Activated T-cell treated with anti-CD3 and anti-CD28 coated beads for 24 hours (primary cell): ENCODE measurements around the gene EFCAB5.
"Not testable (repeated sequence)": the region's sequence is repeated elsewhere in the genome, so short reads cannot be mapped to it uniquely, and the experiment has no call there.

ENCODE experiments used
- DNase-seq: peaks from one replicate; pipeline ENCODE4 v3.0.0-alpha.2; 2020; ENCODE audit warnings: low read depth

EFCAB5 gene

DNA sequence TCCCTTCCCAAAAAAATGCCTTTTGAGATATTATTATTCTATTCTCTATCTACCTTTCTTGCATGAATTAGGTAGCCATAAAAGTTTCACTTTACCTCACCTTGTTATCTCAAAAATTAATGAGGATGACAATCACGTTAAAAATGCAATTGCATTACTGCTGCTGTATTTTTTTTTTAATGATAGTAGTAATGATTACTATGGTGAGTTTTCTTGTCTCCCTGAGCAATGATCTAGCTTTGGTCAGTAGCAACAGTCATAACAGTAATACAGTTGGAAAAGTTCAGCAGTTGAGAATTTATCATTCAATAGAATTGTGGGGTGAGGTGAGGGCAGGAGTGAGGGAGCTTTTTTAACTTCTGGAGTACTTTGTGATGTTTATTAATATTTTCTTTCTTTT is at the start of gene EFCAB5:
Gene EFCAB5, plus strand, starts transcription at position 301 of the 400 bp plus-strand sequence. CDS start 163 bp downstream, outside the sequence.
- no peak for DNase-seq

DNA sequence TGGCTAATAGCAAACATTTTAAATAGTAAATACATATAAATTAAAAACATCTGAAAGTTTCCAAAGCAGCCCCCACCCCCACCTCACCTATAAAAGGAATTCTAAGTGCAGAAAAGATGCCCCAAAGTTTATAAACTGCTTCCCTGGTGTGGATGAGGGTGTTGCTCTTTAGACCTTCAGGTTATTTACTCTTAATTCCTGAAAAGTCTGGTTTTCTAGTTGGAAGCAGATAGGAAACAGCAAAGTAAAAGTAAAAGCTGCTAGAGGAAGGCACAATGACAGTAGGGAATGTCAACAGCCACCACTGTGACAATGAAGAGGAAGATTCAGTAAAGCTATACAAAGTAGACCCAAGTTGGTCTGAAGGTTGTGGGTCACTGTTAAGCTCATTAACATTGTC is 49.2 kb upstream of the EFCAB5 start:
- DNase-seq: no peak

DNA sequence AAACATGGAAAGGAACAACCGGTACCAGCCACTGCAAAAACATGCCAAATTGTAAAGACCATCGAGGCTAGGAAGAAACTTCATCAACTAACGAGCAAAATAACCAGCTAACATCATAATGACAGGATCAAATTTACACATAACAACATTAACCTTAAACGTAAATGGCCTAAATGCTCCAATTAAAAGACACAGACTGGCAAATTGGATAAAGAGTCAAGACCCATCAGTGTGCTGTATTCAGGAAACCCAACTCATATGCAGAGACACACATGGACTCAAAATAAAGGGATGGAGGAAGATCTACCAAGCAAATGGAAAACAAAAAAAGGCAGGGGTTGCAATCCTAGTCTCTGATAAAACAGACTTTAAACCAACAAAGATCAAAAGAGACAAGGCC is 44.3 kb upstream of the EFCAB5 start:
- not testable (repeated sequence) for DNase-seq

DNA sequence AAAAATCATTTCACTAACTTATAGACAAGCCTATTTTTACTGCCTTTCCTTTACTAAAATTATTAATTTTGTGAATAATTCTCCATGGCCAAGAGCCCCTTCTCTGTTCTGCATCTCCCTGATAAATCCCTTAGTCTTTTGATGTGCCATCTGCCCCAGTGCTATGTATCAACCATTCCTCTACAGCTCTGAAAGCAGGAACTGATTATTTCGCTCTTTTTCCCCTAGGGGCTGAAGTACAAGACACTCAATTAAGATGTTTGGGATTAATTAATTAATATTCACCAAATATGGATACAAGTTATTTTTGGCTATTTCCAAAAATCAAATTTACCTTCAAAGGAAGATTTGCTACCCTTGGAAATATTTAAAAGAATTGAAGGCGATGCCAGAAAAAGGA is 38.0 kb upstream of the EFCAB5 start:
- DNase-seq: no peak

DNA sequence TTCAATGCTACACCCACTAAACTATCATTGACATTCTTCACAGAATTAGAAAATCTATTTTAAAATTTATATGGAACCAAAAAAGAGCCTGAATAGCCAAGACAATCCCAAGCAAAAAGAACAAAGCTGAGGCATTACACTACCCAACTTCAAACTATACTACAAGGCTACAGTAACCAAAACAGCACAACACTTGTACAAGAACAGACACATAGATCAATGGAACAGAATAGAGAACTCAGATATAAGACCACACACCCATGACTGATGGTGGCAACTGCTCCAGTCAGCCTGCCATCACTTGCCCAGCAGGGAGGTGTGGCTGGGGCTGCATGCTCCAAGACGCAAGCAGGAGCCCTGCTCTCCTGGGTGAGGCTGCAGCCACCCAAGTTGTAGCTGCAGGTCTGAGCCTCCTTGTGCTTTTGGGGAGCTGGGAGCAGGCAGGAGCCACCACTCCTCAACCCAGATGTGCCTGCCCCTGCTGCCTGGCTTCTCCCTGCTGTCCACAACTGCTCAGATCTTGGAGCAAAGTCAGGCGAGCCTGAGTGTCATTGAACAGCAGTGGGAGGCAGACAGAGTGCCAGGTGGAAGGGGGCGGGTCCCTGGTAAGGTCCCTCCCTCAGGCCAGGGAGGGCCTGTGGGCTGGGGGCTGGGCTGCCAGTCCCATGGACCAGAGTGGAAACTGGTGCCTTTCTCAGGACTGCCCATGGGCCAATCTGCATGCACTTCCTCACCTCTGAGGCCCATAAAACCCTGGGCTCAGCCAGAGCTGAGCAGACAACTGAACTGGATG is 36.2 kb upstream of the EFCAB5 start:
- DNase-seq: no peak

DNA sequence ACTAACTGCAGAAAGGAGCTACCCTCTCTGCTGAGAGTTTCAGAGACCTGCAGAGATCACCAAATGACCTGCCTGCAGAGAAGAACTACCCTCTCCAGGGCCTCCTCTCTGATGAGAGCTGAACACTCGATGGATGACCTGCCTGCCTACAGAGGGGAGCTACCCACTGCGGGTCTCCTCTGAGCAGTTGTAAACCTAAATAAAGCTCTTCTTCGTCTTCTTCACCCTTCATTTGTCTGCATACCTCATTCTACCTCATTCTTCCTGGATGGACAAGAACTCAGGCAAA is 35.6 kb upstream of the EFCAB5 start:
- no peak for DNase-seq

DNA sequence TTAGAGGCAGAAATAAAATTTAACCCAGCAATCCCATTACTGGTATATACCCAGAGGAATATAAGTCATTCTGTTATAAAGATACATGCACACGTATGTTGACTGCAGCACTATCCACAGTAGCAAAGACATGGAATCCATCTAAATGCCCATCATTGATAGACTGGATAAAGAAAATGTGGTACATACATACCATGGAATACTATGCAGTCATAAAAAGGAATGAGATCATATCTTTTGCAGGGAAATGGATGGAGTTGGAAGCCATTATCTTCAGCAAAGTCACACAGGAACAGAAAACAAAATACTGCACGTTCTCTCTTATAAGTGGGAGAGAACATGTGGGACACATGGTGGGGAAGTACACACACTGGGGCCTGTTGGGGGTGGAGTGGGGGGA is 34.5 kb upstream of the EFCAB5 start:
- no peak for DNase-seq

DNA sequence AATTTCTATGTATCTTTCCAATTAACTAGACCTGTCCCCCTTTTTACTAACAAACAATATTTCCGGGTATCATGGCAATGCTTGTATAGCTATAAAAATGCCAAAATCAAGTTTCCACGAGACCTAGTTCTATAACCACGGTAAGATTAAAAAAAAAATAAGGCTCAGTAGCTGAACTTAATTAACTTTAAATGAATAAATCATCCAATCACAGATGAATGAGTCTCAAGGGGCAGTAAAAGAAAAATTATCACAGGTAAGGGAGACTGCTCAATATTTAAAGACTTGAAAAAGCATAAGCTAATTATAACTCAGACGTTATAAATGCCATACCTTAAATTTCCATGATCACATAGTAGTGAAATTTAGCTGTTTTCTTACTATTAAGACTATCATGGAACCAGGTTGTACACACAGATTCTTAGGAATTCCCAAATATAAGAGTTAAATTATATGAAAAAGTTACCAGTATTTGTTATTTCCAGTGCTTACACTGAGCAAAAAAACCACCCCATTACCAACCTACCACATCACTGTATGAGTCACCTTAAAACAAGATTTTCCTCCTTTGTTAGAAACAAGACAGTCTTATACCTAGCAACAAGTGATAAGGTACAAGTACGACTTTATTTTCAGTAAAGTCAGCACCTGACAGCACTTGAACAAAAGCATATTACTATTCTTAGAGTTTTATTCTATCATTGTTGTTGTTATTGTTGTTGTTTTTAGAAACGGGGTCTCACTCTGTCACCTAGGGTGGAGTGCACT is 32.0 kb upstream of the EFCAB5 start:
- no peak for DNase-seq

DNA sequence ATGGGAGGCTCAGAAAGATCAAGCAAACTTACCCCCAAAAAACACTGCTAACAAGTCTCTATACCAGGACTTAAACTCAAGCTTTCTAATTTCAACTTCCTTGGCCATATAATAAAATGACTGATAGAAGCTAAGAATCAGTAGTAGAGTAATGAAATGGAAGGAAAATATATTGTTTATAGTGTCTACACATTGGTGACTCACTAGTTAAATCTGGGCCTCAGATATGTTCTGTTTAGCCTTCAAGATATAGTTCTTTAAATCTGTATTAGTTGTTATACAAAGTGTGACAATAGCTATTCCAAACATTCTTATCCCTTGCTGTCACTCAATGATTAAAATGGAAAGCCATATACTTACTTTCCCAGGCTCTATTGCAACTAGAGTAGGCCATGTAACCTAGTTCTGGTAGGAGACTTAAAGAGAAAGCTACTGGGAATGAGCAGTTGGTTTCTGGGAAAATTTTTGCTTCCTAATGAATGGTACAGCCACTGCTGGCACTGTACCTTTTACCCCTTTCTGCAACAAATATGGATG is 29.7 kb upstream of the EFCAB5 start:
- DNase-seq: no peak

DNA sequence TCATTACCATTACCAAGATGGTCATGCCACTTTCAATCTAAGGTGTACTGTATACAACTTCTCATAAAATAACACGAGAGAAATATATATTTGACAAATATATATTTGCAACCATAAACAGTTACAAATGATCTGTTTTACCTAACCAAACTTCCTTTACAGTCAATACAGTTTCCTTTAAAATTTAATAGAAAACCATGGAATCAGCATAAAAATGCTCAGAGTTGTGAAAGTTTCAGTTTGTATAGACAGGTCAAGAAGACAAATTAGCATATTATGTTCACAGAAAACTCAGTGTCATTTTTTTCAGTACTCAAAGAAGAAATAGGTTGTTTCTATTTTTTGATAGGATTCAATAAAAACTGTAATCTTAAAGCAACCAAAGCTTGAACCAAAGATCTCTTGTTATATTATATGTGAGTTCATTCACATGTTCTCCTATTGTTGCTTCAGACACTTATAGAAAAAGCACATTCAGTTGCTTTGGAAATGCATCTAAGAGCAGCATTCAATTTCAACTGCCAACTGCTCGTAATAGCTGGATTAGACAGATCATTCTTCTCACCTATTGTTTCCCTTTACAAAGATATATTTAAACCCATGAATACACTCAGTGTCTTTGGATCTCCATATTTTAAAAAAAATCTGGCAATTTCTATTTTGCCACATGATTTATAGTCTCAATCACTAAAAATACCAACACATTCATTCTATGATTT is 26.5 kb upstream of the EFCAB5 start:
- no peak for DNase-seq

DNA sequence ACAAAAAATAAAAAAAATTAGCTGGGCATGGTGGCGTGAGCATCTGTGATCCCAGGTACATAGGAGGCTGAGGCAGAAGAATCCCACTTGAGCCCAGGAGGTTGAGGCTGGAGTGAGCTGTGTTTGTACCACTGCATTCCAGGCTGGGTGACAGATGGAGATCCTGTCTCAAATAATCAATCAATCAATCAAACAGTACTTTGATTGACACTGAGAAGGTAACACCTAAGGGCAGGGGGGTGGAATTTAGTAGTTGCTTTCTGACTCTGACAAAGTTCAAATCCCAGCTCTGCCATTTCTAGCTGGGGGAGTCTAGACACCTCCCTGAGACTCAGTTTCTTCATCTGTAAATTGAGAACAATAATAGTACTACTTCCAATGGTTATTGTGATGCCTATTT is 23.4 kb upstream of the EFCAB5 start:
- DNase-seq: no peak

DNA sequence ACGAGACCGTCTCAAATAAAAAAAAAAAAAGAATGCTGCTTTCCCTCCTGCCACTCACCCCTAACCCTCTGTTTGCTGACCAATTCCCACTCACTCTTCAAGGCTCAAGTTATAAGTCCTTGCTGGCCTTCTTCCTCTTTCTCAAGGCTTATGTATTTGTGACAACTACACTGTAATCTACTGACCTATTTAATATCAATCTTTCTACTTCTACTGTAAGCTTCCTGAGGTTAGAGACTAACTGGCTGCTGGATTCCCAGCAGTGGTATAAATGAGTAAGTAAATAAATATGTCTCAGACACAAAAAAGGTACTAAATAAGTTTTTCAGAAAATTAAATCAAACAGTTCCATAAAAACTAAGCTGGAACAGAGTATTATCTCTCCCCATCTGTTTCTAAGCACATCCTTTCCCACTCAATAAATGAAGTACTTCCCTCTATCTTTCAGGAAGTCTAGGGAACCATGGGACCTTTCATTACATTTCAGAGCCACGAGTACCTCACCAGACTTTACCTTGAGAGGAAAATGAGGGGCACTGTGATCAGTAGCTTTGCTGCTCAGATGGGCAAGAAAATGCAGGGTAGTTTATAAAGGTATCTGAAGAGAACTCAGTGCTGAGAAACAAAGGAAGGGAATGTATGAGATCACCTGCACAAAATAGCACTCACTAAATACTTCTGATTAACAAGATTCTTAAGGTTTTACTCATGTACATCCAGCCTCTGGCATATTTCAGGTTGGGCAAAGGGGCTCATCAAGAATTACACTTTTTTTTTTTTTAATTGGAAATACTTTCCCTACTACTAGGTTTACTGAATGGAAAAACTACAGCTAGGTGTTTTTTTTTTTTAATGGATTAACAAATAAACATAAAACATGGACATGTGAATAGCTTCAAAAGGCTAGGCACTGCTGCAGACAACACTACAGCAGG is 22.2 kb upstream of the EFCAB5 start:
- no peak for DNase-seq

DNA sequence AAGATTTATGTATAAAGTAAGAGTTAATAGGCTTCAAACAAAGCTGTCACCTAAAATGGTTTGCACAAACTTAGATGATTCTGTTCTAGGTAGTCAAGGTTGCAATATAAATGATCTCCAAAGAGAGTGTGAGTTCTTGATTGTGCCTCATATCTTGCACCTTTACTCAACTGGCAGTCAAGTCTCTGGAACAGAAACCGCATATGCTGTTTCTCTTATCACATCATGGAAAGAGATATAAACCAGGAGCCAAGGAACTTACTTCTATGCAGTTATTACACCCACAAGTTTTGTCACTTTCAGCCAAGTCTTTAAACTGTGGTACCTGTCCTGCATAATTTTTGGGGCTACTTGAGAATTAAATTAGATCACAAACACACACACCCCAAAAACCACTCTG is 16.6 kb upstream of the EFCAB5 start:
- no peak for DNase-seq

DNA sequence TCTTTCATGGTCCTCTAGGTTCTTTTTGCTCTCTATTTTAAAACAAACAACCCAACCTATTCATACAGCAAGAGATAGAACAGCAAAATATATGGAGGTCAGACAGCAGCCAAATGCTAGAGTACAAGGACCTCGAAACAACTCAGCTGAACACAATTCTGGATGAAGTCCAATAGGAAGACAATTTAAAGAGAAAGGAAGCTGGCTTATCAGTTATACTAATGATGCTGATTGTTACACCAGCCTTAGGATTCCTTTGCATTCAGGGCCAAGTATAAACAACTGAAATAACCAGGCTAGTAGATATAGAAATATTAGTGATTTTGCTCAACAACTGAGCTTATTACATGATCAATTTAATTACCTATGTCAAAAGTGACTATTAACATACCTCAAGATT is 13.9 kb upstream of the EFCAB5 start:
- DNase-seq: no peak

DNA sequence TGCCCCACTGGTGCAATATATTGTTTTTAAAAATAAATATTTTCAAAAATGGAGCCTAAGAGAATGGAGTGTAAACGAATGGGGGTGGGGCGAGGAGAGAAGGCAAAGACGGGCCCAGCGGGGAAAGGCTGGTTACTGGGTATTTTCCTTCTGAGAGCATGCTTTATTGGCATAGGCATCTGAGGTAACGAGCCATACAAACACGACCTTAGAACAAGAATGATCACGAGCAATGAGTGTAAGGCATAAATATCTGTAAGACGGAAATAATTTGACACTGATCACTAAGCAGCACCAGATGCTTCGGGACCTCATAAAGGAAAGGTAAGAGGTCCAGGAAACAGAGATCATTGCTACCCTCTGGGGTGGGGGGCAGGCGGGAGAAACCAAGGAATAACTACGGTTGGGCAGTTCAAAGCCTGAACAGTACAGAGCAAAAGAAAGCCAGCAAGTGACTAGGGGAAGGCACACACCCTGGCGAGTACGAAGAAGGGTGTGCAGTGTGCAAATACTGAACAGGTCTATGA is 12.4 kb upstream of the EFCAB5 start:
- DNase-seq: no peak

DNA sequence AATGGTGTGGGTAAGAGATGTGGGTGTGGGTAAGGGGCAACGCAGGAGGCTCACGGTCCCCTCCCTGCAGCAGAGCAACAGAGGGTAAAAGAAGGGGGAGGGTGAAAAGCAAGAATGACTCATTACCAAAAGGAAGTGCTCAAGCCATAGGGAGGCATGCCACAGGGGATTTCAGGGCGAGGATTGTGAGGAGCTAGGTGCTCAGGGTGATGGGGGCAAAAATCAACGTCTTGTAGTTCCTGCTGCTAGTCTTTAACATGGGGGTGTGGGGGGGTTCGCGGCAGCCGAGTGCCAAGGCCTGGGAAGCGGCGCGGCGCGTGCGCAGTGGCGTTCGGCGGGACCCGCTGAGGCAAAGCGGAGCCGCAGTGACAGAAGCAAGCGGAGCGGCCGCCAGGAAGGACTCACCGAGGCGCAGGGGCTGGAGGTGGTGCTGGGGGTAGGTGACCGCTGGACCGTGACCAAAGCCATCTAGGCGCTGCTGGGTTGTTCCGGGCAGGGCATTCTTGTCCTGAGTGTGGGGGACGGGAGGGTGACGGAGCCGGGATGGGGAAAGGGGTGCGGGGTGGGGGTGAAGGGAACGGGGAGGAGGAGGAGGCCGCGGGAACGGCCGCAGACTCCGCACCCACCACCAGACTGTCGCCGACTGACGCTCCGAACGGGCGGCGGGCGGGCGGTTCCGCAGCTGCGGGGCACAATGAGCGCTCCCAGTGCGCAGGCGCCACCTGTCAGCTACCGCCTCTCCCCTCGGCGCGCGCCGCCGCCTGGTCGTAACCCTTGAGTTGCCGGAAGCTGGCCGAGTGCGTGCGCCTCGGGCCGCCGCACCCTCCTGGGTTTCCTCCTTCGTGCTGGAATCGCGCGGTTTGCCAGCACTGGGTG is 11.7 kb upstream of the EFCAB5 start, which contains the start of gene SSH2:
Gene SSH2, minus strand, starts transcription at position 696 of the 876 bp plus-strand sequence. Its CDS starts 228 bp downstream, at position 468.
- peak; percentile 82 for DNase-seq

DNA sequence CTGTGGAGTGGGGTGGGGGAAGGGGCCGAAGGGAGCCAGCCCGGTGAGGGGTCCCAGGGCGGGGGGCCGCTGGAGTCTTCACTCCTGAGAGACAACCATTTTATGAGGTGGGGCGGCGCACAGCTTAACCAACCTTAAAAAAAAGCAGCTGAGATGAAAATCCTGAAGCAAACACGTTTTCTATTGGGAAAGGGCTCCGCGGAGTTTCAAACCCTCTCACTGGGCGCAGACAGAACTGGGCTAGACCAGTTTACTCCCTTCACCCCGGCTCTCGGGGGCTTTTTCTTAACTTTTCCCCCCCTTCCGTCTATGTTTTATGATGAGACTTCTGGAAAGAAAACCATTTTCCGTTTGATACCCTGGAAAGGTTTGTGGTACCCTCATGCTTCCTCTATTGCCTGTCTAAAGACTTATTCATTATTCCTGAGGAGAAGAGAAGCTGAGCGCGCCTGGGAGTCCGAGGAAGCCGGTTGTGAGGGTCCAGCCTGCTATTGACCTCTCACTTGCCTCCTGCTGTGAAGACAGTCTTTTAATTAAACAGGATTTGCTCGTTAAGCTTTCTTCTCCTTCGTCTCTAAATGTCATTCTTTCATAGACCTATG is 10.9 kb upstream of the EFCAB5 start:
- DNase-seq: no peak

DNA sequence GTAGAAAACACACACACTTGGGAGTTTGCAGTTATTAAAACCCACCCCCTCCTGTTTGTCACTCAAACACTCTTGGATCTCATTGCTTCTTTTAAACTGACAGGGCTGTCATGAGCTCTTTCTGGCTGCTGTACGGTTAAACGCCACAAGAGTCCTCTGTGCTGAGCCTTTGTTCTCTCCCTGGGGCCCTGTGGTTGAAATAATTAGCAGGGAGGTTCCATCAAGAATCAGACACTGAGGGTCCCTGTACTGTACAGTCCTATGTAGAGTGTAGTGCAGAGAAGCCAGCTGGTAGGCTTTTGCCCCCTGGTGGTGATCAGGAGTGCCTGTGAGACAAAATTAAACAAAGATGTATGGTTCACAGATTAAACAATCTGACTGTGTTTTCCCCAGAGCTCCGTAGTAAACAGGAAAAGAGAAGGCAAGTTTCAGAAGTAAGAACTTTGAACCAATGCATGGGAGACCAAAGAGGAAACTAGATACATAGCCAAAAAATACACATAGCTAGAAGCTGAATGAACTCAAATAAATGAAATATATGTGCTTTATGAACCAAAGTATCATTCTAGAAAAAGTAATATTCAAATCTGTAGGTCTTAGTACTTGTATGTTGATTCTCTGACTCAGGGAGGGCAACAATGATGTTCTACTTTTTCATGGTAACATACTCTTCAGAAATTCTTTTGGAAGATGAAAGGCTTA is 10.1 kb upstream of the EFCAB5 start:
- peak; percentile 57 for DNase-seq

DNA sequence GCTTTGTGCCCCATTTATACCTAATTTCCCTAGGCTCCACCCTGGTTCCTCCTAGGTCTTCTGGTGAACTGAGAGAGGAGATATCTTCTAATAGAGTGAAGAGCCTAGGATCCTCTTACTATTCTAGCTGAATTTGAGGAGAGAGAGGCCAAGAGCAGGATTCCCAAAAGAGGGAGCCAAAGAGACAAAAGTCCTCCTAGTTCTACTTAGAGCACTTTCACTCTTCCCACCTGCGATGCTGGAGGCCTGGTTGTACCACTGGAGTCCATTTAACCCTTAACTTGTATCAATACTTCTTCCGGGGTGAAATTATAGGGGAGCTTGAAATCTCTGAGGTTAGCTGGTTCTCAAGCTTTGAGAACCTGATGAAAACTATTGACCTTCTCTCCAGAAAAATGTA is 8.1 kb upstream of the EFCAB5 start:
- no peak for DNase-seq
